B cell (primary cell): ENCODE results near the gene UCHL1.

Experiments
- EZH2 ChIP-seq: IDR thresholded peaks from 2 replicates; pipeline ENCODE4 v1.6.1; 2012; ENCODE audit warnings: borderline replicate concordance, low read depth, mild to moderate bottlenecking, moderate library complexity, low read length; ENCODE audit not compliant: insufficient read depth, poor library complexity, severe bottlenecking
- TF ChIP-seq, protein P1 (sequence below): fragments of 200-600 bp; IDR thresholded peaks from one replicate; pipeline ENCODE4 v1.8.0; 2022; ENCODE audit warnings: antibody characterized with exemption, mild to moderate bottlenecking

DNA sequence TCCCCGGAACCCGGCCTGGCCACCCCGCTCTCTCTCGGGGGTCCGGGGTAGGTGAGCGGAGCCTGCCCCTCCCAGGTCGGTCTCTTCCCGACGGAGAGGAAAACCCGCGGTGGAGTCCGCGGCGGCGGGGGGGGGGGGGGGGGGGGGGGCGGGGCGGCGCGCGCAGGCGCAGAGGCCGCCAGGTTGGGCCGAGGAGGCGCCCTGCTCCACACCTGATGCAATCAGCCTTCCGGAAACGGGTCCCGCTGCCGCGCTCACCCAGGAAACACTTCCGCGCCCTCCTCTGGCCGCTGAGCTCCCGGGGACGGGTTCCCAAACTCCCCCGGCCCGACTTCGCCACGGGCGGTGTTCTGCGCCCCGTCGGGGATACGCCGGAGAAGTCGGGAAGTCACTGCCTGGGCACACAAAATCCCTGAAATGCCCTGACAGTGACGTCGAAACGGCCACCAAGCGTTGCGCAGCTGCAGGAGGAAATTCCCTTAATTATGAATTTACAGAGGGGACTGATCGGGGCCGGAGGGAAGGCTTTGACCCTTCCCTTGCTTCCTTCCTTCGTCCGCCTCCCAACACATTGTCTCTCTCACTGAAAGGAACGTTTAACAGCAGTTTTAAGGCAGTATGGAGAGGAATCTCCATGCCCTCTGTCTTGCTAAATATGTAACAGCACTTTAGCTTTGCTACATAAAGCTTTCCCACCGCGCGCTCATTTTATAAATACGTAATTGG is 40.3 kb upstream of the UCHL1 start:
- TF ChIP-seq, protein P1, sequence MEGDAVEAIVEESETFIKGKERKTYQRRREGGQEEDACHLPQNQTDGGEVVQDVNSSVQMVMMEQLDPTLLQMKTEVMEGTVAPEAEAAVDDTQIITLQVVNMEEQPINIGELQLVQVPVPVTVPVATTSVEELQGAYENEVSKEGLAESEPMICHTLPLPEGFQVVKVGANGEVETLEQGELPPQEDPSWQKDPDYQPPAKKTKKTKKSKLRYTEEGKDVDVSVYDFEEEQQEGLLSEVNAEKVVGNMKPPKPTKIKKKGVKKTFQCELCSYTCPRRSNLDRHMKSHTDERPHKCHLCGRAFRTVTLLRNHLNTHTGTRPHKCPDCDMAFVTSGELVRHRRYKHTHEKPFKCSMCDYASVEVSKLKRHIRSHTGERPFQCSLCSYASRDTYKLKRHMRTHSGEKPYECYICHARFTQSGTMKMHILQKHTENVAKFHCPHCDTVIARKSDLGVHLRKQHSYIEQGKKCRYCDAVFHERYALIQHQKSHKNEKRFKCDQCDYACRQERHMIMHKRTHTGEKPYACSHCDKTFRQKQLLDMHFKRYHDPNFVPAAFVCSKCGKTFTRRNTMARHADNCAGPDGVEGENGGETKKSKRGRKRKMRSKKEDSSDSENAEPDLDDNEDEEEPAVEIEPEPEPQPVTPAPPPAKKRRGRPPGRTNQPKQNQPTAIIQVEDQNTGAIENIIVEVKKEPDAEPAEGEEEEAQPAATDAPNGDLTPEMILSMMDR, result no peak
- TF ChIP-seq EZH2, result no peak
